HEK293T (cell line): ENCODE data around the gene ARHGAP29.
"Not testable (repeated sequence)": the region's sequence is repeated elsewhere in the genome, so short reads cannot be mapped to it uniquely, and the experiment has no call there.

Experiments used
- CTCF ChIA-PET: fragments of 350-600 bp; formaldehyde crosslinking; extraction: SDS; loops from one replicate; lab custom pipeline; 2021; ENCODE audit warnings: antibody characterized with exemption, inconsistent platforms; lab: Yijun Ruan, JAX
- POLR2A ChIA-PET: fragments of 350-600 bp; formaldehyde crosslinking; extraction: SDS; loops from one replicate; lab custom pipeline; 2020; ENCODE audit warnings: antibody characterized with exemption, inconsistent platforms; lab: Yijun Ruan, JAX
- DNase-seq: peaks from one replicate; pipeline ENCODE4 v3.0.0; 2012; ENCODE audit warnings: mixed read lengths; ENCODE audit errors: extremely low spot score
- ARNT ChIP-seq: fragments of 450-650 bp; IDR thresholded peaks from 2 replicates; pipeline ENCODE4 v1.6.1; 2017; ENCODE audit warnings: mild to moderate bottlenecking
- BHLHE40 ChIP-seq: fragments of 450-650 bp; IDR thresholded peaks from 2 replicates; pipeline ENCODE4 v1.6.1; 2016; ENCODE audit warnings: mild to moderate bottlenecking, moderate library complexity, borderline replicate concordance
- CTBP1 ChIP-seq: fragments of 450-650 bp; IDR thresholded peaks from 2 replicates; pipeline ENCODE4 v1.6.1; 2016; ENCODE audit warnings: borderline replicate concordance
- ELF4 ChIP-seq: fragments of 450-650 bp; IDR thresholded peaks from 2 replicates; pipeline ENCODE4 v1.6.1; 2017; ENCODE audit warnings: antibody characterized with exemption
- FOXA1 ChIP-seq: fragments of 450-650 bp; IDR thresholded peaks from 2 replicates; pipeline ENCODE4 v1.6.1; 2016; ENCODE audit warnings: mild to moderate bottlenecking
- FOXK2 ChIP-seq: fragments of 450-650 bp; IDR thresholded peaks from 2 replicates; pipeline ENCODE4 v1.6.1; 2016; ENCODE audit warnings: mild to moderate bottlenecking
- FOXM1 ChIP-seq: fragments of 450-650 bp; IDR thresholded peaks from 2 replicates; pipeline ENCODE4 v1.6.1; 2017; ENCODE audit warnings: mild to moderate bottlenecking, borderline replicate concordance
- HDGF ChIP-seq: fragments of 450-650 bp; IDR thresholded peaks from 2 replicates; pipeline ENCODE4 v1.6.1; 2017; ENCODE audit warnings: antibody characterized with exemption, borderline replicate concordance
- L3MBTL2 ChIP-seq: fragments of 450-650 bp; conservative IDR thresholded peaks from 2 replicates; pipeline ENCODE4 v1.6.1; 2016; ENCODE audit warnings: mild to moderate bottlenecking
- LEF1 ChIP-seq: fragments of 450-650 bp; IDR thresholded peaks from 2 replicates; pipeline ENCODE4 v1.6.1; 2017; ENCODE audit warnings: mild to moderate bottlenecking, borderline replicate concordance
- NFRKB ChIP-seq: fragments of 450-650 bp; IDR thresholded peaks from 2 replicates; pipeline ENCODE4 v1.6.1; 2016; ENCODE audit warnings: mild to moderate bottlenecking, moderate library complexity
- PKNOX1 ChIP-seq: fragments of 450-650 bp; IDR thresholded peaks from 2 replicates; pipeline ENCODE4 v1.6.1; 2016
- SP1 ChIP-seq: fragments of 450-650 bp; IDR thresholded peaks from 2 replicates; pipeline ENCODE4 v1.6.1; 2017
- SUZ12 ChIP-seq: fragments of 450-650 bp; IDR thresholded peaks from 2 replicates; pipeline ENCODE4 v1.6.1; 2016; ENCODE audit warnings: mild to moderate bottlenecking
- TARDBP ChIP-seq: fragments of 450-650 bp; IDR thresholded peaks from 2 replicates; pipeline ENCODE4 v1.6.1; 2016
- ZNF384 ChIP-seq: fragments of 450-650 bp; IDR thresholded peaks from 2 replicates; pipeline ENCODE4 v1.6.1; 2016

The ARHGAP29 gene

DNA sequence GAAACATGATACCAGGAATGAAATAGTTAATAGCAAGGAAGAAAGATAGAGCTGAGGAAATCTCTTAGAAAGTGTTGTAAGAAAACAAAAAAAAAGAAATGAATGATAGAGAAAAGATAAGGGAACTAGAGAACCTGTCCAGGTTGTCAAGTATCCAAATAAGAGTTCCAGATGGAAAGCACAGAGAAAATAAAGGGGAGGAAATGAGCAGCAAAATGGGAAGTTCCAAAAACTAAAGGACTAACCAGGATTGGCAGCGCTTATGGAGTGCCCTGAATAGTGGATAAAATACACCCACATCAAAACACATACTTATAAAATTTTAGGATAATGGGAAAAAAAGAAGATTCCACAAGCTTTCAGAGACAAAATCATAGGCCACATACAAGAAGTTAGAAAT is 55.2 kb downstream of the ARHGAP29 start:
- ChIA-PET POLR2A (no interaction called here), CTCF (no interaction called here)
- DNase-seq, result no peak
- TF ChIP-seq ARNT, result no peak
- no peak for TF ChIP-seq BHLHE40
- no peak for TF ChIP-seq FOXM1
- TF ChIP-seq NFRKB, result no peak
- TF ChIP-seq SUZ12, result no peak
- TF ChIP-seq ZNF384, result no peak
- no peak for TF ChIP-seq SP1
- no peak for TF ChIP-seq L3MBTL2
- no peak for TF ChIP-seq HDGF
- TF ChIP-seq LEF1, result no peak
- no peak for TF ChIP-seq ELF4
- no peak for TF ChIP-seq CTBP1
- no peak for TF ChIP-seq FOXK2

DNA sequence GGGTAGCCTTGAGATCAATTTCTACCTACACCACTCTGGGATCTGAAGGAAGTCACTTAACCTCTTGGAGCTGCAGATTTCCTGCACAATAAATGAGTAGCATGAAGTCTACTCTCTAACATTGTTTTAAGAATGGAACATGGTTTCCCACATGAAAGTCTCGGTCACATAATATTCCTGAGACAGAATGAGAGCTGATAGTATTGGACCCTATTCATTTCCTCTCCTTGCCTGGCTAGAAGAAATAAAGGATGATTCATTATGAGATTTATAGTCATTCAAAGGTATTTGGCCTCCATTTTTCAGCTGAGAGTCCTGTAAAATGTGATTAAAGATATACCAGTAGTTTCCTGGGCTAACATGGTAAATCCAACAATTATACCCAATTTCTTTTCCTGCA is 56.7 kb downstream of the ARHGAP29 start:
- no peak for DNase-seq
- no peak for TF ChIP-seq FOXA1
- no peak for TF ChIP-seq PKNOX1
- TF ChIP-seq CTBP1, result no peak
- TF ChIP-seq ELF4, result no peak
- no peak for TF ChIP-seq FOXK2
- TF ChIP-seq FOXM1, result no peak
- no peak for TF ChIP-seq ZNF384
- TF ChIP-seq SP1, result no peak
- no peak for TF ChIP-seq BHLHE40
- no peak for TF ChIP-seq L3MBTL2
- no peak for TF ChIP-seq HDGF
- no peak for TF ChIP-seq ARNT
- no peak for TF ChIP-seq TARDBP
- no peak for TF ChIP-seq SUZ12
- TF ChIP-seq LEF1, result no peak
- TF ChIP-seq NFRKB, result no peak
- ChIA-PET POLR2A (no interaction called here), CTCF (no interaction called here)

- no peak for TF ChIP-seq PKNOX1
- no peak for TF ChIP-seq CTBP1
- DNase-seq, result no peak
- CTCF ChIA-PET, result no interaction called here
- POLR2A ChIA-PET, result no interaction called here
Observed at GRCh38 chr1:94178901-94179300, 58.5 kb downstream of the ARHGAP29 start.

DNA sequence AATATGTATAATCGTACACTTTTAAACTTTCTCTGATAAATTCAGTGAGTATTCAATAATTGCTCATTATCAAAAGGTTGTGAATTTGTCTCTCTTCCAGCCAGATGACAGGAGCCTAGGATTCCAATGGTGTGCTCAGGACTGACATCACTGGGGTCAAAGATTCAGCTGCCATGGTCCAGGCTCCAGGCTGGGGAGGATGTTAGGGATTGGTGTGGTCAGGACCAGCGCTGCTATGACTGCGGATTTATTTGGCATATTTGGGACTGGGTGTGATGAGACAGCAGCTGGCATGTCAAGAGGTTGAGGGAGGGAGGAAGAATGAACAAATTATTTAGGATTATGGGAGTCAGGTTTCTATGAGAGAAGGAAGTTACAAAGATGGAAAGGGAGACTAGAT is 68.3 kb downstream of the ARHGAP29 start:
- ChIA-PET POLR2A (no interaction called here), CTCF (no interaction called here)
- DNase-seq, result no peak
- no peak for TF ChIP-seq FOXM1
- no peak for TF ChIP-seq FOXA1
- TF ChIP-seq CTBP1, result no peak
- TF ChIP-seq LEF1, result no peak
- TF ChIP-seq HDGF, result no peak
- TF ChIP-seq L3MBTL2, result no peak
- TF ChIP-seq BHLHE40, result no peak
- TF ChIP-seq FOXK2, result no peak
- no peak for TF ChIP-seq SUZ12
- TF ChIP-seq SP1, result no peak
- no peak for TF ChIP-seq ZNF384
- TF ChIP-seq ARNT, result no peak
- no peak for TF ChIP-seq NFRKB
- no peak for TF ChIP-seq ELF4
- no peak for TF ChIP-seq PKNOX1
- no peak for TF ChIP-seq TARDBP

GRCh38 chr1:94165843-94166242 is 71.5 kb downstream of the ARHGAP29 start:
- ChIA-PET POLR2A (no interaction called here), CTCF (no interaction called here)
- no peak for TF ChIP-seq TARDBP
- TF ChIP-seq HDGF, result no peak
- no peak for TF ChIP-seq FOXK2
- no peak for TF ChIP-seq LEF1
- no peak for TF ChIP-seq CTBP1
- TF ChIP-seq PKNOX1, result no peak
- TF ChIP-seq FOXA1, result no peak
- no peak for TF ChIP-seq ZNF384
- TF ChIP-seq L3MBTL2, result no peak
- no peak for DNase-seq

GRCh38 chr1:94164885-94165284 is 72.5 kb downstream of the ARHGAP29 start:
- POLR2A ChIA-PET, CTCF ChIA-PET, DNase-seq: not testable (repeated sequence)

GRCh38 chr1:94164121-94164520 is 73.3 kb downstream of the ARHGAP29 start:
- CTCF ChIA-PET, POLR2A ChIA-PET, DNase-seq: not testable (repeated sequence)

DNA sequence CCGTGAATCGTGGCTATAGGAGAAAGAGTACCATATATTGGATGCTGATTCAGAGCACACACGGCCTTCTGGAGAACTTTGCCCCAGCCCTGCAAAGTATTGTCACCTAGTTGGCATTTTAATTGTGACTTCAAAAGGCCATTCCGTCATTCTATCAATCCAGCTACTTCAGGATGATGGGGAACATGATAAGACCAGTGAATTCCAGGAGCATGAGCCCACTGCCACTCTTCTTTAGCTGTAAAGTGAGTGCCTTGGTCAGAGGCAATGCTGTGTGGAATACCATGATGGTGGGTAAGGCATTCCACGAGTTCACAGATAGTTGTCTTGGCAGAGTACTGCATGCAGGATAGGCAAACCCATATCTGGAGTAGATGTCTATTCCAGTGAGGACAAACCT is 74.1 kb downstream of the ARHGAP29 start:
- POLR2A ChIA-PET, DNase-seq, CTCF ChIA-PET: not testable (repeated sequence)
